GM23338 (cell line): Measurements from ENCODE around the gene B4GAT1. TPM values are rescaled to one million over a fixed set of nuclear protein-coding genes. Genes with fewer than 3 reads are reported as not detected.

ENCODE experiments used
- ATAC-seq: fragments of 200-7000 bp; cut with Tn5 transposase; 3 replicates; pipeline ENCODE4 v1.9.1; 2020
- DNase-seq: peaks from one replicate; pipeline ENCODE4 v3.0.0-alpha.2; 2015; ENCODE audit warnings: low spot score
- H2AFZ ChIP-seq: fragments of 200-600 bp; sonication (generic); 2 replicates; pipeline ENCODE4 v1.8.0; 2016; ENCODE audit warnings: antibody characterized with exemption, mild to moderate bottlenecking, moderate library complexity
- H3F3A ChIP-seq: fragments of 200-600 bp; sonication (generic); replicated peaks from 2 replicates; pipeline ENCODE4 v1.8.0; 2017; ENCODE audit warnings: antibody characterized with exemption, mixed run types, low read depth
- H3K27ac ChIP-seq: fragments of 200-600 bp; sonication (generic); 2 replicates; pipeline ENCODE4 v1.6.1; 2016; ENCODE audit warnings: low read depth
- H3K27me3 ChIP-seq: fragments of 200-600 bp; sonication (generic); 2 replicates; pipeline ENCODE4 v1.8.0; 2016; ENCODE audit warnings: mild to moderate bottlenecking, mixed run types, moderate library complexity; ENCODE audit not compliant: insufficient read depth
- H3K36me3 ChIP-seq: fragments of 200-600 bp; sonication (generic); 2 replicates; pipeline ENCODE4 v1.8.0; 2016; ENCODE audit warnings: mild to moderate bottlenecking; ENCODE audit not compliant: insufficient read depth
- H3K4me1 ChIP-seq: fragments of 200-600 bp; sonication (generic); 2 replicates; pipeline ENCODE4 v1.8.0; 2016; ENCODE audit warnings: mild to moderate bottlenecking, moderate library complexity; ENCODE audit not compliant: insufficient read depth
- H3K4me2 ChIP-seq: fragments of 200-600 bp; sonication (generic); 2 replicates; pipeline ENCODE4 v1.7.1; 2017; ENCODE audit warnings: mixed run types
- H3K4me3 ChIP-seq: fragments of 200-600 bp; sonication (generic); 2 replicates; pipeline ENCODE4 v1.6.1; 2016; ENCODE audit warnings: mixed run types
- H3K79me2 ChIP-seq: fragments of 200-600 bp; sonication (generic); replicated peaks from 2 replicates; pipeline ENCODE4 v1.8.0; 2017; ENCODE audit warnings: mild to moderate bottlenecking; ENCODE audit not compliant: insufficient read depth
- H3K9me2 ChIP-seq: fragments of 200-600 bp; sonication (generic); 2 replicates; pipeline ENCODE4 v1.8.0; 2017; ENCODE audit not compliant: insufficient read depth
- H4K20me1 ChIP-seq: fragments of 200-600 bp; sonication (generic); replicated peaks from 2 replicates; pipeline ENCODE4 v1.8.0; 2017; ENCODE audit warnings: mild to moderate bottlenecking; ENCODE audit not compliant: insufficient read depth
- H3K27ac Mint-ChIP-seq: 2 replicates; pipeline ENCODE4 v1.8.0; 2020; ENCODE audit warnings: inconsistent platforms, mild to moderate bottlenecking, moderate library complexity, mixed read lengths
- H3K27me3 Mint-ChIP-seq: 3 replicates; pipeline ENCODE4 v1.8.0; 2022; ENCODE audit warnings: low read depth, mild to moderate bottlenecking, moderate library complexity, mixed read lengths, inconsistent platforms; ENCODE audit not compliant: insufficient read depth, poor library complexity
- H3K36me3 Mint-ChIP-seq: 3 replicates; pipeline ENCODE4 v1.8.0; 2021; ENCODE audit warnings: low read depth, mild to moderate bottlenecking, inconsistent platforms, moderate library complexity, mixed read lengths
- H3K4me1 Mint-ChIP-seq: 3 replicates; pipeline ENCODE4 v1.8.0; 2020; ENCODE audit warnings: mild to moderate bottlenecking, inconsistent platforms, mixed read lengths
- H3K4me3 Mint-ChIP-seq: 3 replicates; pipeline ENCODE4 v1.8.0; 2021; ENCODE audit warnings: moderate library complexity, mild to moderate bottlenecking, inconsistent platforms, mixed read lengths
- H3K9me3 Mint-ChIP-seq: 3 replicates; pipeline ENCODE4 v1.8.0; 2020; ENCODE audit warnings: moderate library complexity, mild to moderate bottlenecking, inconsistent platforms, mixed read lengths
- CREB1 ChIP-seq: fragments of 250-450 bp; sonication (Bioruptor Pico); IDR thresholded peaks from 2 replicates; pipeline ENCODE4 v1.5.0; 2020; ENCODE audit warnings: low read depth, mild to moderate bottlenecking, moderate library complexity
- EZH2 ChIP-seq: fragments of 200-600 bp; sonication (generic); IDR thresholded peaks from one replicate; pipeline ENCODE4 v1.8.0; 2017; ENCODE audit warnings: antibody characterized with exemption, mild to moderate bottlenecking, low read depth; ENCODE audit not compliant: unreplicated experiment
- EZH2phosphoT487 ChIP-seq: fragments of 200-600 bp; sonication (generic); IDR thresholded peaks from one replicate; pipeline ENCODE4 v1.8.1; 2018; ENCODE audit warnings: antibody characterized with exemption; ENCODE audit not compliant: unreplicated experiment
- JUNB ChIP-seq: IDR thresholded peaks from one replicate; pipeline ENCODE4 v1.6.1; 2016; ENCODE audit warnings: antibody characterized with exemption; ENCODE audit not compliant: unreplicated experiment
- NANOG ChIP-seq: IDR thresholded peaks from 2 replicates; pipeline ENCODE4 v1.6.1; 2016; ENCODE audit warnings: antibody characterized with exemption, borderline replicate concordance
- POLR2AphosphoS5 ChIP-seq: IDR thresholded peaks from 2 replicates; pipeline ENCODE4 v1.6.1; 2016; ENCODE audit warnings: antibody characterized with exemption, low read depth
- STAT1 ChIP-seq: IDR thresholded peaks from one replicate; pipeline ENCODE4 v1.6.1; 2016; ENCODE audit warnings: antibody characterized with exemption; ENCODE audit not compliant: unreplicated experiment
- ZNF114 ChIP-seq: fragments of 250-450 bp; sonication (Bioruptor Pico); IDR thresholded peaks from 2 replicates; pipeline ENCODE4 v1.5.0; 2020; ENCODE audit warnings: mild to moderate bottlenecking, moderate library complexity
- ZNF331 ChIP-seq: fragments of 250-450 bp; sonication (Bioruptor Pico); IDR thresholded peaks from 2 replicates; pipeline ENCODE4 v1.5.0; 2020; ENCODE audit warnings: low read depth, mild to moderate bottlenecking, moderate library complexity
- polyA plus RNA-seq: library from polyadenylated mRNA; unstranded; fragments of >200 nt; fragmentation: Nextera tagmentation; extraction: Ambion mirVana; gene quantifications from 2 replicates; pipeline ENCODE4 v1.2.1, GENCODE V29; 2016
- total RNA-seq: library from RNA; depleted of rRNA; stranded (reverse); fragments of >200 nt; shearing (Covaris generic); gene quantifications from 2 replicates; pipeline ENCODE4 v1.2.3, GENCODE V29; 2014
- TF ChIP-seq, protein P1 (sequence below): IDR thresholded peaks from one replicate; pipeline ENCODE4 v1.6.1; 2018; ENCODE audit warnings: antibody characterized with exemption; ENCODE audit not compliant: unreplicated experiment
- TF ChIP-seq, protein P2 (sequence below): fragments of 250-450 bp; sonication (Bioruptor Pico); IDR thresholded peaks from 2 replicates; pipeline ENCODE4 v1.5.0; 2020; ENCODE audit warnings: mild to moderate bottlenecking, moderate library complexity
- TF ChIP-seq, protein P3 (sequence below), 2 experiments: fragments of 200-600 bp in 1 of 2; sonication (generic) in 1 of 2; conservative IDR thresholded peaks; 2 replicates each; pipeline versions ENCODE4 v1.5.1 to v1.6.1; 2016 to 2017; ENCODE audit warnings: antibody characterized with exemption in 2 of 2, low read depth in 2 of 2, mild to moderate bottlenecking in 2 of 2, moderate library complexity in 1 of 2
- TF ChIP-seq, protein P4 (sequence below): IDR thresholded peaks from 2 replicates; pipeline ENCODE4 v1.6.1; 2016; ENCODE audit warnings: antibody characterized with exemption

The B4GAT1 gene
- total and polyA plus RNA-seq, 2 experiments from 2014 or later = 23.5 to 41.9 TPM

DNA sequence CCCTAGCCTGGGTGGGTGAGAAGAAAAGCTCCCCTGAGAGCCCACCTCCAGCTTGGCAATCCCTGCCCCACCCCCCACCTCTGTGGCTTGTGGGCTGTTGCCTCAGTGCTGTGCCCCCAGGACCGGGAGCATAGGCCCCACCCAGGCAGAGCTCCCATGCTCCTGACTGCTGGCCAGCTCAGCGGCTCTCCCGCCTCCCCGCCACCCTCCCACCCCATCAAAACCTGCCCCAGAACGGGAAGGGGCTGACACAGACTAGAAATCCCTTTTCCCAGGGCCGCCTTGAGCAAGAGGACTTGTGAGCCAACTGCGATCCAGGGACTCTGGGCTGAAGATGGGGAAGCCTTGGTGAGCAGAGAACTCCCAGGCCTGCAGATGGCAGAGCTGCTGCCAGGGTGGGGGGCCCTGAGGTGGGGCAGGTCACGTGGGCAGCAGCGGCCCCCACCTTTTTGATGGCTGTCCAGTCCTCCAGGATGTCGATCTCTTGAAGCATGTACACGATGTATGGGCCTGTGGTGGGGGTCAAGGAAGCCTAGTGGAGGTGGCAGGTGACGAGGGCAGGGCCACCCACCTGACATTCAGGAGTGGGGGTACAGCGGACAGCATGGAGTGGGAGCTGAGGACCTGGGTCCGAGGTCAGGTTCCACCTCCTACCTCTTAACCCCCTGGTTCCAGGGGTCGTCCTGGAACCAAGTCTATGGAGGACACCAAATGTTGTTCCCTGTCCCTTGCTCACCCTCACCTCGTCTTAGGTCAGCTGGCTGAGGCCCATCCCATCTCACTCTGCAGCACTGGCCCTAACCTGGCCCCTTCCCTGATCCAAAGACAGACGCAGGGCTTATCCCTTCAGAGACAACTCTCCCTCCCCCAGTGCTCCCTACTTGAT lies 8.9 kb downstream of the B4GAT1 start:
- peaks cover 16% of the 10 kb centered on the region; the same call in 1 of the 2 replicates for H3K4me1 ChIP-seq
- Mint-ChIP-seq H3K36me3 (peaks cover 25% of the 10 kb centered on the region), H3K4me1 (peaks cover 22% of the 10 kb centered on the region), H3K4me3 (no peak overlapping the region), H3K27me3 (peaks cover 11% of the 10 kb centered on the region), H3K9me3 (no peaks in the 10 kb centered on the region; the same call in 2 of the 3 replicates), H3K27ac (no peak overlapping the region)
- 0 out of 2 replicates have a peak, but pooled peaks cover 6% of the 10 kb centered on the region for H3F3A ChIP-seq
- no peak for TF ChIP-seq JUNB
- TF ChIP-seq CREB1 = no peak
- TF ChIP-seq, protein P1, sequence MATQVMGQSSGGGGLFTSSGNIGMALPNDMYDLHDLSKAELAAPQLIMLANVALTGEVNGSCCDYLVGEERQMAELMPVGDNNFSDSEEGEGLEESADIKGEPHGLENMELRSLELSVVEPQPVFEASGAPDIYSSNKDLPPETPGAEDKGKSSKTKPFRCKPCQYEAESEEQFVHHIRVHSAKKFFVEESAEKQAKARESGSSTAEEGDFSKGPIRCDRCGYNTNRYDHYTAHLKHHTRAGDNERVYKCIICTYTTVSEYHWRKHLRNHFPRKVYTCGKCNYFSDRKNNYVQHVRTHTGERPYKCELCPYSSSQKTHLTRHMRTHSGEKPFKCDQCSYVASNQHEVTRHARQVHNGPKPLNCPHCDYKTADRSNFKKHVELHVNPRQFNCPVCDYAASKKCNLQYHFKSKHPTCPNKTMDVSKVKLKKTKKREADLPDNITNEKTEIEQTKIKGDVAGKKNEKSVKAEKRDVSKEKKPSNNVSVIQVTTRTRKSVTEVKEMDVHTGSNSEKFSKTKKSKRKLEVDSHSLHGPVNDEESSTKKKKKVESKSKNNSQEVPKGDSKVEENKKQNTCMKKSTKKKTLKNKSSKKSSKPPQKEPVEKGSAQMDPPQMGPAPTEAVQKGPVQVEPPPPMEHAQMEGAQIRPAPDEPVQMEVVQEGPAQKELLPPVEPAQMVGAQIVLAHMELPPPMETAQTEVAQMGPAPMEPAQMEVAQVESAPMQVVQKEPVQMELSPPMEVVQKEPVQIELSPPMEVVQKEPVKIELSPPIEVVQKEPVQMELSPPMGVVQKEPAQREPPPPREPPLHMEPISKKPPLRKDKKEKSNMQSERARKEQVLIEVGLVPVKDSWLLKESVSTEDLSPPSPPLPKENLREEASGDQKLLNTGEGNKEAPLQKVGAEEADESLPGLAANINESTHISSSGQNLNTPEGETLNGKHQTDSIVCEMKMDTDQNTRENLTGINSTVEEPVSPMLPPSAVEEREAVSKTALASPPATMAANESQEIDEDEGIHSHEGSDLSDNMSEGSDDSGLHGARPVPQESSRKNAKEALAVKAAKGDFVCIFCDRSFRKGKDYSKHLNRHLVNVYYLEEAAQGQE = no peak
- no peak for TF ChIP-seq STAT1
- TF ChIP-seq, protein P2, sequence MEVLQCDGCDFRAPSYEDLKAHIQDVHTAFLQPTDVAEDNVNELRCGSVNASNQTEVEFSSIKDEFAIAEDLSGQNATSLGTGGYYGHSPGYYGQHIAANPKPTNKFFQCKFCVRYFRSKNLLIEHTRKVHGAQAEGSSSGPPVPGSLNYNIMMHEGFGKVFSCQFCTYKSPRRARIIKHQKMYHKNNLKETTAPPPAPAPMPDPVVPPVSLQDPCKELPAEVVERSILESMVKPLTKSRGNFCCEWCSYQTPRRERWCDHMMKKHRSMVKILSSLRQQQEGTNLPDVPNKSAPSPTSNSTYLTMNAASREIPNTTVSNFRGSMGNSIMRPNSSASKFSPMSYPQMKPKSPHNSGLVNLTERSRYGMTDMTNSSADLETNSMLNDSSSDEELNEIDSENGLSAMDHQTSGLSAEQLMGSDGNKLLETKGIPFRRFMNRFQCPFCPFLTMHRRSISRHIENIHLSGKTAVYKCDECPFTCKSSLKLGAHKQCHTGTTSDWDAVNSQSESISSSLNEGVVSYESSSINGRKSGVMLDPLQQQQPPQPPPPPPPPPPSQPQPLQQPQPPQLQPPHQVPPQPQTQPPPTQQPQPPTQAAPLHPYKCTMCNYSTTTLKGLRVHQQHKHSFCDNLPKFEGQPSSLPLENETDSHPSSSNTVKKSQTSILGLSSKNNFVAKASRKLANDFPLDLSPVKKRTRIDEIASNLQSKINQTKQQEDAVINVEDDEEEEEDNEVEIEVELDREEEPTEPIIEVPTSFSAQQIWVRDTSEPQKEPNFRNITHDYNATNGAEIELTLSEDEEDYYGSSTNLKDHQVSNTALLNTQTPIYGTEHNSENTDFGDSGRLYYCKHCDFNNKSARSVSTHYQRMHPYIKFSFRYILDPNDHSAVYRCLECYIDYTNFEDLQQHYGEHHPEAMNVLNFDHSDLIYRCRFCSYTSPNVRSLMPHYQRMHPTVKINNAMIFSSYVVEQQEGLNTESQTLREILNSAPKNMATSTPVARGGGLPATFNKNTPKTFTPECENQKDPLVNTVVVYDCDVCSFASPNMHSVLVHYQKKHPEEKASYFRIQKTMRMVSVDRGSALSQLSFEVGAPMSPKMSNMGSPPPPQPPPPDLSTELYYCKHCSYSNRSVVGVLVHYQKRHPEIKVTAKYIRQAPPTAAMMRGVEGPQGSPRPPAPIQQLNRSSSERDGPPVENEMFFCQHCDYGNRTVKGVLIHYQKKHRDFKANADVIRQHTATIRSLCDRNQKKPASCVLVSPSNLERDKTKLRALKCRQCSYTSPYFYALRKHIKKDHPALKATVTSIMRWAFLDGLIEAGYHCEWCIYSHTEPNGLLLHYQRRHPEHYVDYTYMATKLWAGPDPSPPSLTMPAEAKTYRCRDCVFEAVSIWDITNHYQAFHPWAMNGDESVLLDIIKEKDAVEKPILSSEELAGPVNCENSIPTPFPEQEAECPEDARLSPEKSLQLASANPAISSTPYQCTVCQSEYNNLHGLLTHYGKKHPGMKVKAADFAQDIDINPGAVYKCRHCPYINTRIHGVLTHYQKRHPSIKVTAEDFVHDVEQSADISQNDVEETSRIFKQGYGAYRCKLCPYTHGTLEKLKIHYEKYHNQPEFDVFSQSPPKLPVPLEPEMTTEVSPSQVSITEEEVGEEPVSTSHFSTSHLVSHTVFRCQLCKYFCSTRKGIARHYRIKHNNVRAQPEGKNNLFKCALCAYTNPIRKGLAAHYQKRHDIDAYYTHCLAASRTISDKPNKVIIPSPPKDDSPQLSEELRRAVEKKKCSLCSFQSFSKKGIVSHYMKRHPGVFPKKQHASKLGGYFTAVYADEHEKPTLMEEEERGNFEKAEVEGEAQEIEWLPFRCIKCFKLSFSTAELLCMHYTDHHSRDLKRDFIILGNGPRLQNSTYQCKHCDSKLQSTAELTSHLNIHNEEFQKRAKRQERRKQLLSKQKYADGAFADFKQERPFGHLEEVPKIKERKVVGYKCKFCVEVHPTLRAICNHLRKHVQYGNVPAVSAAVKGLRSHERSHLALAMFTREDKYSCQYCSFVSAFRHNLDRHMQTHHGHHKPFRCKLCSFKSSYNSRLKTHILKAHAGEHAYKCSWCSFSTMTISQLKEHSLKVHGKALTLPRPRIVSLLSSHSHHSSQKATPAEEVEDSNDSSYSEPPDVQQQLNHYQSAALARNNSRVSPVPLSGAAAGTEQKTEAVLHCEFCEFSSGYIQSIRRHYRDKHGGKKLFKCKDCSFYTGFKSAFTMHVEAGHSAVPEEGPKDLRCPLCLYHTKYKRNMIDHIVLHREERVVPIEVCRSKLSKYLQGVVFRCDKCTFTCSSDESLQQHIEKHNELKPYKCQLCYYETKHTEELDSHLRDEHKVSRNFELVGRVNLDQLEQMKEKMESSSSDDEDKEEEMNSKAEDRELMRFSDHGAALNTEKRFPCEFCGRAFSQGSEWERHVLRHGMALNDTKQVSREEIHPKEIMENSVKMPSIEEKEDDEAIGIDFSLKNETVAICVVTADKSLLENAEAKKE (CRISPR knock-in tag) = no peak
- TF ChIP-seq EZH2phosphoT487 = no peak
- TF ChIP-seq EZH2 = no peak
- TF ChIP-seq, protein P3, sequence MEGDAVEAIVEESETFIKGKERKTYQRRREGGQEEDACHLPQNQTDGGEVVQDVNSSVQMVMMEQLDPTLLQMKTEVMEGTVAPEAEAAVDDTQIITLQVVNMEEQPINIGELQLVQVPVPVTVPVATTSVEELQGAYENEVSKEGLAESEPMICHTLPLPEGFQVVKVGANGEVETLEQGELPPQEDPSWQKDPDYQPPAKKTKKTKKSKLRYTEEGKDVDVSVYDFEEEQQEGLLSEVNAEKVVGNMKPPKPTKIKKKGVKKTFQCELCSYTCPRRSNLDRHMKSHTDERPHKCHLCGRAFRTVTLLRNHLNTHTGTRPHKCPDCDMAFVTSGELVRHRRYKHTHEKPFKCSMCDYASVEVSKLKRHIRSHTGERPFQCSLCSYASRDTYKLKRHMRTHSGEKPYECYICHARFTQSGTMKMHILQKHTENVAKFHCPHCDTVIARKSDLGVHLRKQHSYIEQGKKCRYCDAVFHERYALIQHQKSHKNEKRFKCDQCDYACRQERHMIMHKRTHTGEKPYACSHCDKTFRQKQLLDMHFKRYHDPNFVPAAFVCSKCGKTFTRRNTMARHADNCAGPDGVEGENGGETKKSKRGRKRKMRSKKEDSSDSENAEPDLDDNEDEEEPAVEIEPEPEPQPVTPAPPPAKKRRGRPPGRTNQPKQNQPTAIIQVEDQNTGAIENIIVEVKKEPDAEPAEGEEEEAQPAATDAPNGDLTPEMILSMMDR (conservative IDR thresholded peaks at IDR 0.05; ENCODE audit: low read depth in 2 of 2) = no peak
- TF ChIP-seq, protein P4, sequence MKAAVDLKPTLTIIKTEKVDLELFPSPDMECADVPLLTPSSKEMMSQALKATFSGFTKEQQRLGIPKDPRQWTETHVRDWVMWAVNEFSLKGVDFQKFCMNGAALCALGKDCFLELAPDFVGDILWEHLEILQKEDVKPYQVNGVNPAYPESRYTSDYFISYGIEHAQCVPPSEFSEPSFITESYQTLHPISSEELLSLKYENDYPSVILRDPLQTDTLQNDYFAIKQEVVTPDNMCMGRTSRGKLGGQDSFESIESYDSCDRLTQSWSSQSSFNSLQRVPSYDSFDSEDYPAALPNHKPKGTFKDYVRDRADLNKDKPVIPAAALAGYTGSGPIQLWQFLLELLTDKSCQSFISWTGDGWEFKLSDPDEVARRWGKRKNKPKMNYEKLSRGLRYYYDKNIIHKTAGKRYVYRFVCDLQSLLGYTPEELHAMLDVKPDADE = no peak
- no peak for TF ChIP-seq ZNF114 (CRISPR knock-in tag)
- no peak for TF ChIP-seq POLR2AphosphoS5
- no peak for TF ChIP-seq NANOG
- no peak for TF ChIP-seq ZNF331 (CRISPR knock-in tag)
- no peak overlapping the region for H2AFZ ChIP-seq
- no peak overlapping the region for H3K4me2 ChIP-seq
- ATAC-seq (no peak), DNase-seq (no peak)
- H3K4me3 ChIP-seq = no peak overlapping the region
- H3K27ac ChIP-seq = no peak overlapping the region
- no peaks in the 10 kb centered on the region for H3K27me3 ChIP-seq
- no peaks in the 10 kb centered on the region; the same call in 1 of the 2 replicates for H4K20me1 ChIP-seq
- peaks cover 3% of the 10 kb centered on the region; the same call in 1 of the 2 replicates for H3K79me2 ChIP-seq
- no peaks in the 10 kb centered on the region for H3K9me2 ChIP-seq
- H3K36me3 ChIP-seq = no peaks in the 10 kb centered on the region; the same call in 1 of the 2 replicates
